H1 (cell line): ENCODE results near the gene SLC30A2. TPM values are rescaled to one million over a fixed set of nuclear protein-coding genes. Genes with fewer than 3 reads are reported as not detected.

Experiments
- CTCF ChIA-PET: fragments of 300-600 bp; sonication (Branson Sonifier 250); formaldehyde crosslinking; loops from one replicate; lab custom pipeline; 2021; ENCODE audit not compliant: partially characterized antibody; lab: Charles Lee
- POLR2A ChIA-PET: fragments of 300-600 bp; sonication (Branson Sonifier 250); formaldehyde crosslinking; loops from one replicate; lab custom pipeline; 2021; ENCODE audit warnings: inconsistent platforms; ENCODE audit not compliant: partially characterized antibody; lab: Charles Lee
- DNase-seq, 2 experiments: peaks; one replicate each; pipeline versions ENCODE4 v3.0.0 to v3.0.0-alpha.2; 2010 to 2022; ENCODE audit warnings: low spot score in 2 of 2, low read depth in 1 of 2, mixed read lengths in 1 of 2
- FAIRE-seq: peaks from 2 replicates; lab custom pipeline; 2011; peaks lifted over from hg19 to GRCh38; lab: Jason Lieb, UNC
- H2AFZ ChIP-seq: 2 replicates; pipeline ENCODE4 v1.8.1; 2012; ENCODE audit warnings: low read length, inconsistent platforms
- H2AK5ac ChIP-seq: 2 replicates; pipeline ENCODE4 v1.6.1; 2013; ENCODE audit warnings: low read depth, low read length
- H2BK120ac ChIP-seq: replicated peaks from 2 replicates; pipeline ENCODE3; 2013; ENCODE audit warnings: low read depth, low read length, inconsistent platforms
- H2BK12ac ChIP-seq: 2 replicates; pipeline ENCODE4 v1.6.1; 2013; ENCODE audit warnings: low read depth, low read length
- H2BK15ac ChIP-seq: 2 replicates; pipeline ENCODE4 v1.6.1; 2013; ENCODE audit warnings: low read length
- H2BK20ac ChIP-seq: 2 replicates; pipeline ENCODE4 v1.6.1; 2013; ENCODE audit warnings: low read length
- H2BK5ac ChIP-seq: 2 replicates; pipeline ENCODE4 v1.6.1; 2013; ENCODE audit warnings: low read depth, low read length
- H3K14ac ChIP-seq: 2 replicates; pipeline ENCODE4 v1.6.1; 2013; ENCODE audit warnings: inconsistent platforms; ENCODE audit not compliant: insufficient read length
- H3K18ac ChIP-seq: 2 replicates; pipeline ENCODE4 v1.6.1; 2013; ENCODE audit warnings: low read length; ENCODE audit errors: extremely low read depth
- H3K23ac ChIP-seq: 2 replicates; pipeline ENCODE4 v1.6.1; 2013; ENCODE audit warnings: inconsistent platforms; ENCODE audit not compliant: insufficient read length
- H3K23me2 ChIP-seq: 2 replicates; pipeline ENCODE4 v1.6.1; 2013; ENCODE audit warnings: low read depth, low read length
- H3K27ac ChIP-seq: 2 replicates; pipeline ENCODE4 v1.6.1; 2011; ENCODE audit warnings: low read depth, low read length, inconsistent platforms
- H3K27me3 ChIP-seq, 4 experiments: replicated peaks in 1 of 4; 1 replicate in 1 of 4; 2 replicates in 3 of 4; pipeline versions ENCODE4 v1.6.1 to v1.8.1; 2011 to 2013; ENCODE audit warnings: low read length in 3 of 4, mild to moderate bottlenecking in 3 of 4, inconsistent platforms in 2 of 4, mixed read lengths in 2 of 4, moderate library complexity in 1 of 4; ENCODE audit not compliant: control insufficient read depth in 3 of 4, insufficient read depth in 3 of 4; ENCODE audit errors: extremely low read depth in 1 of 4
- H3K36me3 ChIP-seq, 4 experiments: 2 replicates each; pipeline versions ENCODE4 v1.6.1 to v1.8.1; 2011 to 2013; ENCODE audit warnings: mild to moderate bottlenecking in 4 of 4, low read length in 3 of 4, moderate library complexity in 2 of 4, control low read depth in 1 of 4, inconsistent platforms in 1 of 4; ENCODE audit not compliant: insufficient read depth in 4 of 4, control insufficient read depth in 2 of 4
- H3K4ac ChIP-seq: replicated peaks from 2 replicates; pipeline ENCODE3; 2013; ENCODE audit warnings: low read length, low read depth, mixed read lengths, inconsistent platforms; ENCODE audit not compliant: insufficient read length
- H3K4me1 ChIP-seq, 4 experiments: replicated peaks in 1 of 4; 1 replicate in 1 of 4; 2 replicates in 3 of 4; pipeline versions ENCODE4 v1.6.1 to v1.8.1; 2011 to 2013; ENCODE audit warnings: low read length in 3 of 4, inconsistent platforms in 2 of 4, mixed read lengths in 1 of 4; ENCODE audit not compliant: insufficient read depth in 4 of 4, control insufficient read depth in 3 of 4
- H3K4me2 ChIP-seq, 2 experiments: 2 replicates each; pipeline versions ENCODE4 v1.6.1 to v1.8.1; 2011 to 2013; ENCODE audit warnings: low read depth in 2 of 2, low read length in 2 of 2, control low read depth in 1 of 2, inconsistent platforms in 1 of 2, mild to moderate bottlenecking in 1 of 2; ENCODE audit not compliant: insufficient read depth in 1 of 2
- H3K4me3 ChIP-seq, 4 experiments: fragments of 200-600, 300-600 bp in 1 of 4; sonication (generic), shearing (Covaris generic), sonication (Bioruptor Twin) in 1 of 4; 2 replicates each; pipeline versions ENCODE4 v1.5.1 to v1.8.1; 2011 to 2016; ENCODE audit warnings: low read length in 4 of 4, low read depth in 3 of 4, control low read depth in 2 of 4, inconsistent platforms in 2 of 4, mild to moderate bottlenecking in 2 of 4, mixed read lengths in 1 of 4, moderate library complexity in 1 of 4; ENCODE audit not compliant: insufficient read depth in 2 of 4; ENCODE audit errors: extremely low read depth in 1 of 4
- H3K56ac ChIP-seq: replicated peaks from 2 replicates; pipeline ENCODE3; 2013; ENCODE audit warnings: low read depth, mild to moderate bottlenecking, mixed read lengths, low read length, inconsistent platforms; ENCODE audit not compliant: insufficient read length
- H3K79me1 ChIP-seq: 2 replicates; pipeline ENCODE4 v1.6.1; 2013; ENCODE audit warnings: low read depth, low read length, control low read depth
- H3K79me2 ChIP-seq, 2 experiments: 2 replicates each; pipeline versions ENCODE4 v1.6.1 to v1.8.1; 2012 to 2013; ENCODE audit warnings: low read length in 2 of 2, mild to moderate bottlenecking in 2 of 2, inconsistent platforms in 1 of 2; ENCODE audit not compliant: insufficient read depth in 2 of 2, control insufficient read depth in 1 of 2
- H3K9ac ChIP-seq, 4 experiments: replicated peaks in 1 of 4; 1 replicate in 1 of 4; 2 replicates in 3 of 4; pipeline versions ENCODE4 v1.6.1 to v1.8.1; 2011 to 2013; ENCODE audit warnings: low read depth in 3 of 4, low read length in 3 of 4, control low read depth in 2 of 4, mild to moderate bottlenecking in 2 of 4, moderate library complexity in 2 of 4, inconsistent platforms in 1 of 4; ENCODE audit errors: extremely low read depth in 1 of 4
- H3K9me3 ChIP-seq, 2 experiments: 2 replicates each; pipeline versions ENCODE4 v1.6.1 to v1.8.1; 2012 to 2013; ENCODE audit warnings: mild to moderate bottlenecking in 2 of 2, moderate library complexity in 2 of 2, control low read depth in 1 of 2, inconsistent platforms in 1 of 2, low read depth in 1 of 2, low read length in 1 of 2, mixed read lengths in 1 of 2; ENCODE audit not compliant: insufficient read depth in 2 of 2
- H4K20me1 ChIP-seq, 2 experiments: replicated peaks in 1 of 2; 2 replicates each; pipeline versions ENCODE3 to v1.8.1; 2011 to 2013; ENCODE audit warnings: inconsistent platforms in 2 of 2, low read length in 2 of 2, mild to moderate bottlenecking in 1 of 2; ENCODE audit not compliant: insufficient read depth in 2 of 2, control insufficient read depth in 1 of 2
- H4K5ac ChIP-seq: 2 replicates; pipeline ENCODE4 v1.6.1; 2013; ENCODE audit warnings: low read length, low read depth, mixed read lengths, inconsistent platforms; ENCODE audit not compliant: insufficient read length
- H4K8ac ChIP-seq: 2 replicates; pipeline ENCODE4 v1.8.0; 2013; ENCODE audit warnings: mild to moderate bottlenecking, moderate library complexity, low read length, inconsistent platforms; ENCODE audit not compliant: insufficient read depth; ENCODE audit errors: extremely low read depth
- H4K91ac ChIP-seq: replicated peaks from 2 replicates; pipeline ENCODE3; 2013; ENCODE audit warnings: low read length, mixed read lengths, inconsistent platforms; ENCODE audit not compliant: insufficient read length
- POLR2A ChIP-seq, 2 experiments: IDR thresholded peaks; 1 replicate in 1 of 2; 2 replicates in 1 of 2; pipeline ENCODE4 v1.6.1; 2011; ENCODE audit warnings: low read depth in 2 of 2, low read length in 2 of 2, mild to moderate bottlenecking in 2 of 2; ENCODE audit errors: control extremely low read depth in 1 of 2
- WGBS, 2 experiments: shearing (Covaris generic) in 1 of 2; methylation state at CpG; one replicate each; pipeline versions ENCODE4 v1.1.6 to v1.1.7; 2013 to 2015; ENCODE audit warnings: low lambda C conversion rate in 2 of 2, mixed read lengths in 2 of 2, inconsistent platforms in 1 of 2, low coverage in 1 of 2, missing lambda C conversion rate in 1 of 2; ENCODE audit not compliant: insufficient replicate concordance in 2 of 2, insufficient coverage in 1 of 2, insufficient read length in 1 of 2; ENCODE audit errors: extremely low coverage in 1 of 2, missing lambda C conversion rate in 1 of 2; 5-methylcytosine and 5-hydroxymethylcytosine counted together
- polyA plus RNA-seq, 7 experiments: library from polyadenylated mRNA; depleted of rRNA in 3 of 7; stranded (reverse) in 5 of 7; unstranded in 2 of 7; fragments of >200 nt in 5 of 7; fragments of 200-250 nt in 2 of 7; gene quantifications; 1 replicate in 5 of 7; 2 replicates in 1 of 7; 4 replicates in 1 of 7; pipeline versions ENCODE4 v1.2.1 to v1.2.3, GENCODE V29; 2011 to 2013; ENCODE audit warnings: missing spikeins in 2 of 7, mixed read lengths in 2 of 7
- total RNA-seq: library from RNA; stranded (reverse); fragmentation: NEBNext Ultra II Directional; extraction: Animal tissue kit (Norgen Biotek cat#: 25700); gene quantifications from 2 replicates; pipeline ENCODE4 v1.2.1, GENCODE V29; 2021

Gene SLC30A2
- total and polyA plus RNA-seq, 2 of the 8 experiments (the other 6 are each of a cell fraction or from before 2014, with no cell fraction given): 0.19 to 0.76 TPM

- no peak overlapping the region for H2AK5ac ChIP-seq
- CTCF ChIA-PET: interaction anchor here (0.6 to 20.0 kb wide), 9 partner anchors 13 to 105 kb away, joined by 3 to 330 read pairs (median 4); partner anchors contain the start of gene STMN1
- no peak overlapping the region for H3K56ac ChIP-seq
- no peak for TF ChIP-seq POLR2A (IDR thresholded peaks at IDR 0.05; ENCODE audit: control extremely low read depth in 1 of 2, low read depth in 2 of 2, low read length in 2 of 2)
- no peak overlapping the region for H2BK120ac ChIP-seq
- no peak overlapping the region for H2BK15ac ChIP-seq
- peaks cover 2 to 15% (median 10%) of the 10 kb centered on the region in 4 experiments; a peak in 6 of 7 replicates for H3K4me1 ChIP-seq
- no peak overlapping the region for H3K4ac ChIP-seq
- POLR2A ChIA-PET: interaction anchor here (1.2 to 1.6 kb wide), 4 partner anchors 72 to 99 kb away, joined by 3 to 8 read pairs (median 5); no protein-coding TSS in a partner anchor
- H3K4me2 ChIP-seq: no peak overlapping the region
- DNase-seq (no peak), FAIRE-seq (no peak)
- no peak overlapping the region for H2BK20ac ChIP-seq
- H3K18ac ChIP-seq: no peak overlapping the region
- no peak overlapping the region for H4K8ac ChIP-seq
- no peaks in the 10 kb centered on the region for H3K9me3 ChIP-seq
- no peak overlapping the region for H4K91ac ChIP-seq
- H3K79me2 ChIP-seq: peaks cover 0 to 2% of the 10 kb centered on the region in 2 experiments; a peak in 1 of 4 replicates
- no peak overlapping the region for H4K5ac ChIP-seq
- H3K27ac ChIP-seq: no peak overlapping the region
- H4K20me1 ChIP-seq: no peaks in the 10 kb centered on the region
- H3K36me3 ChIP-seq: no peaks in the 10 kb centered on the region
- H2AFZ ChIP-seq: no peak overlapping the region
- H3K27me3 ChIP-seq: no peaks in the 10 kb centered on the region; a peak in 2 of 7 replicates
- H2BK5ac ChIP-seq: no peak overlapping the region
- no peak overlapping the region for H3K14ac ChIP-seq
- H3K23me2 ChIP-seq: peaks cover 4% of the 10 kb centered on the region; the same call in 1 of the 2 replicates
- H3K79me1 ChIP-seq: no peaks in the 10 kb centered on the region
- no peak overlapping the region for H3K23ac ChIP-seq
- no peak overlapping the region for H3K9ac ChIP-seq
- H2BK12ac ChIP-seq: no peak overlapping the region
- no peak overlapping the region for H3K4me3 ChIP-seq
- WGBS, 2 experiments: 88% methylated on average over 3 of the region's 3 CpGs; no CpG with 5 or more reads in 1 of the 2 experiments
These were observed 51.3 kb downstream of the SLC30A2 start for GRCh38 chr1:25994402-25995150.
